GM21825 (cell line): ENCODE results near the gene MYLK.

Experiments
- ATAC-seq: cut with Tn5 transposase; IDR thresholded peaks from one replicate; pipeline ENCODE4 v1.9.1; 2021; ENCODE audit warnings: mild to moderate bottlenecking, moderate library complexity; ENCODE audit not compliant: unreplicated experiment

MYLK gene

DNA sequence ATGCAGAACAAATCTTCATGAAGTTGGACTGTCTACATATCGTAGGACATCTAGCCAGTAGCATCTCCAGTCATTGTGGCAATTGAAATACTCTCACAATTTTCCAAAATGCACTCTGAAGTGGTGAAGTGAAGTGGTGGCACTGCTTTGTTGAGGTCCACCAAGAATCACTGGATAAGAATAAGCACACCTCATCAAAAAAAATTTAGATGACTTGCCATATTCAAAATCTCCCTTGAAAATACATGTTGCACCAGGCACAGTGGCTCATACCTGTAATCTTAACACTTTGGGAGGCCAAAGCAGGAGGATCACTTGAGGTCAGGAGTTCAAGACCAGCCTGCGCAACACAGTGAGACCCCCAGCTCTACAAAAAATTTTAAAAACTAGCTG lies 312.2 kb downstream of the MYLK start:
- ATAC-seq = no peak

DNA sequence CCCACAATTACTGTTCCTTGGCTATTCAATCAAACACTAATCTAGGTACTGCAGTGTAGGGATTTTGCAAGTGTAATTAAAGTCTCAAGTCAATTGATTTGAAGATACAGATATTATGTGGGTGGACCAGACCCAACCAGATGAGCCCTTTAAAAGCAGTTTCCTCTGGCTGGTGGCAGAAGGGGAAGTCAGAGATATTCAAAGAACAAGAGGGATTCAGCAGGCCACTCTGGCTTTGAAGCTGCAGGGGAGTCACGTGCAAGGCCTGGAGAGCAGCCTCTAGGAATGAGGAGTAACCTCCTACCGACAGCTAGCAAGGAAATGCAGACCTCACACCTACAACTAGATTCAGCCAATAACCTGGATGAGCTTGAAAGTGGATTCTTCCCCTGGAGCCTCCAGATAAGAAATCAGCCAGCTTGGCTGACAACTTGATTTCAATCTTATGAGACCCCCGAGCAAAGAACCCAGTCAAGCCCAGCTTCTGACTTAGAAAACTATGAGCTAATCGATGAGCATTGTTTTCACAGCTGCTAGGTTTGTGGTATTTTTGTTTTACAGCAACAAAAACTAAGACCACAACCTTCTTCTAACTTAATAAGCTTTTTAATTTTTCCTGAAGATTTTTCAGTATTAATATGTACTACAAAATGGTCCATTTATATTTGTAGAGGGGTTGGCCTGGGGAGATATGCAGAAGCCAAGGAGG lies 312.7 kb downstream of the MYLK start:
- ATAC-seq = no peak

DNA sequence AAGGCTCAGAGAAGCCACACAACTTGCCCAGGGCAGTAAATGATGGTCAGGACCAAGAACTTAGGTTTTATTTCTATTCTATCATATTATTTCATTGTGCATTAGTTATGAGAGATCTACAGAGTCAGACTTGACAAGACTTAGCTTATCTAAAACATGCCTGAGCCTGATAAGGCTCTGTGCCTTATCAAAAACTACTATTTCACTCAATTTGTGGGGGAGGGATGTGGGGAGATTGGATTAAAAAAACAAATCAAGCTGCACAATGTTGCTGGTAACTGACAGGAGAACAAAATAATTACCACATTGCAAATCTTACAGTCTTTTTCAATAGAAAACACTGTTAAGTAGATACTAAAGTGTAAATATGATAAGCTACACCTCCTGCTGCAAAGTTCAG lies 315.3 kb downstream of the MYLK start:
- ATAC-seq = no peak

DNA sequence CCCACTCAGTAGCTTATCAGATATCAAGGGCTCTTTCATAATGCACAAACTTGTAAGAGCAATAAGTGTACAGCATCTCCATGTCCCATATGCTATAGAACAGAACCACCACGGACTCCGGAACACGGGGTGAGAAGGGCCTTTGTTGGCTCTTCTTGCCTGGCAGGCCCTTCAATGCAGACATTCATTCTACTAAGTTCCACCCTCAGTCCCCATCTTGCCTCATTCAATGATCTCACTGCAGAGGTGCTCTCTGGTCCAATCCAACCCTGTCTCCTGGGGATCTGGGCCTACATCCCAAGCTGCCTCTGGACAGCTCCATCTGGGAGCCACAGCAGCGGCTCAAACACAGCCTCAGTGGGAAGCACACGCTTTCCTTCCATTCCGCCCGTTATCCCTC lies 316.1 kb downstream of the MYLK start:
- ATAC-seq = no peak

DNA sequence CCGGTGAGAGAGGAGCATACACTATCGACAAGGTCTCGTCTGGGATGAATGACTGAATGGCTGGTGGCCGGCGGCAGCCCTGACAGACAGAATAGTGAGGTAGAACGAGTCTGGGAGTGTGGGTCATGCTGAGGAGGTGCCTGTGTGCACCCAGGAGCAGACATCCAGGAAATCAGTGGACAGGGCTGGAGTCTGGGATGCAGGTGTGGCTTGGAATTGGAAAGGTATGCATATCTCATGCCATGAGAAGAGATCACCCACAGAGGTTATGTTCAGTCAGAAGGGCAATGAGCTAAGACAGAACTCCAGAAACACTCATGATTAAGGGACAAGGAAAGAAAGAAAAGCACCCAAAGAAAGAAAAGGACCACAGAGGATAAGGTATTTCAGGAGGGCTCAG lies 320.1 kb downstream of the MYLK start:
- ATAC-seq = no peak

DNA sequence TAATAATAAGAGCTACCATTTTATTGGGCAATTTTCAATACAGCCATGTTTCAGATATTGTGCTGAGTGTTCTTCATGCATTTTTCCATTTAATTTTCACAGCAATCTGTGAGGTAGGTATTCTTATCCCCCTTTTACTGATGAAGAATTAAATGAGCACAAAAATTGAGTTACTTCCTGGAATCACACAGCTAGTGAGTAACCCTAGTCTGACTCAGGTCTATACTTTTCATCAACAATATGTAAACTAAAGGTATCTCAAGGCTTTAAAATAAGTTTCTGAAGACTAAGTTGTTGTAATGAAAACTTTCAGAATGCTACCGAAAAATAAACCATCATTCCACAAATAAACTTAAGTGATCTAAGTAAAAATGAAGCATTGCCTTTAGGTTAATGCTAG lies 321.6 kb downstream of the MYLK start:
- ATAC-seq = no peak

DNA sequence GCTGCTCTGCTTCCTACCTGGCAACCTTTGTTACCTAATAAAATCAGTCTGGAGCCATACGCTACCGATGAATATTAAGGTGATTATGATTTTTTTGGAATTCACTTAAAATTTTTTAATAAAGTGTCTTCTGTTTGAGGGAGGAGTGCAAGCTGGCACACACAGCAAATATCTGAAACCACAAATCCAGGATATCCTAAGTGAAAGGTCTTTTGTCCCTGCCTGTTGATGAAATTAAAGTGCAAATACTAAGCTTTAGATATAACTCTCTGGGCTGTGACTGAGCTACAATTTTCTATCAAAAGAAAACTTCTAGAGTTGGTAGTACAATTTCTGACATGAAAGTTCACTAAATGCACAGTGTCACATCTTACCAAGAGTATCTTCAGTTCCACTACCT lies 322.9 kb downstream of the MYLK start:
- ATAC-seq = no peak
